ENCODE results near the gene RAB7A. TPM values are rescaled to one million over a fixed set of nuclear protein-coding genes. Genes with fewer than 3 reads are reported as not detected.

Gene RAB7A
- total and polyA plus RNA-seq, 10 of the 15 experiments (the other 5 are each of a cell fraction or from before 2014, with no cell fraction given): 40.3 to 212 (median 160) TPM

- TF ChIP-seq, protein P1, sequence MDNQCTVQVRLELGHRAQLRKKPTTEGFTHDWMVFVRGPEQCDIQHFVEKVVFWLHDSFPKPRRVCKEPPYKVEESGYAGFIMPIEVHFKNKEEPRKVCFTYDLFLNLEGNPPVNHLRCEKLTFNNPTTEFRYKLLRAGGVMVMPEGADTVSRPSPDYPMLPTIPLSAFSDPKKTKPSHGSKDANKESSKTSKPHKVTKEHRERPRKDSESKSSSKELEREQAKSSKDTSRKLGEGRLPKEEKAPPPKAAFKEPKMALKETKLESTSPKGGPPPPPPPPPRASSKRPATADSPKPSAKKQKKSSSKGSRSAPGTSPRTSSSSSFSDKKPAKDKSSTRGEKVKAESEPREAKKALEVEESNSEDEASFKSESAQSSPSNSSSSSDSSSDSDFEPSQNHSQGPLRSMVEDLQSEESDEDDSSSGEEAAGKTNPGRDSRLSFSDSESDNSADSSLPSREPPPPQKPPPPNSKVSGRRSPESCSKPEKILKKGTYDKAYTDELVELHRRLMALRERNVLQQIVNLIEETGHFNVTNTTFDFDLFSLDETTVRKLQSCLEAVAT (IDR thresholded peaks at IDR 0.05): no peak
- TF ChIP-seq MTA3 (IDR thresholded peaks at IDR 0.05; ENCODE audit: borderline replicate concordance, low read length) (no peak), PKNOX1 (IDR thresholded peaks at IDR 0.05) (no peak), SUZ12 (IDR thresholded peaks at IDR 0.05; ENCODE audit: unreplicated experiment) (no peak)
These were observed 20.9 kb downstream of the RAB7A start (continued) for GRCh38 chr3:128746881-128747280.

- Histone ChIP-seq H2AFZ (ENCODE audit: control insufficient read depth, low read depth, low read length) (no peak overlapping the region), H3K4me1 (ENCODE audit: control insufficient read depth, insufficient read depth, low read length) (no peaks in the 10 kb centered on the region), H3K9ac (ENCODE audit: control insufficient read depth, insufficient read depth, low read length) (no peak overlapping the region), H4K20me1 (ENCODE audit: control insufficient read depth, insufficient read depth) (no peaks in the 10 kb centered on the region; the same call in 1 of the 2 replicates), H3K79me2 (ENCODE audit: control insufficient read depth, insufficient read depth, low read length) (peaks cover 59% of the 10 kb centered on the region), H3K27ac (ENCODE audit: control insufficient read depth, insufficient read depth) (no peak overlapping the region), H3K27me3 (replicated peaks in 1 of 2; ENCODE audit: control insufficient read depth in 2 of 2, insufficient read depth in 2 of 2, low read length in 1 of 2) (no peaks in the 10 kb centered on the region), H3K36me3 (ENCODE audit: control insufficient read depth in 2 of 2, insufficient read depth in 2 of 2, low read length in 1 of 2) (peaks cover 4 to 17% of the 10 kb centered on the region in 2 experiments), H3K4me2 (ENCODE audit: control insufficient read depth, insufficient read depth) (no peak overlapping the region), H3K9me3 (replicated peaks; ENCODE audit: control insufficient read depth, insufficient read depth, low read length) (peaks cover 2% of the 10 kb centered on the region; the same call in 2 of the 3 replicates), H3K4me3 (no peak overlapping the region)
- DNase-seq (ENCODE audit: low read depth, low spot score) (no peak), FAIRE-seq (no peak), ATAC-seq (no peak)
- POLR2A ChIA-PET: no interaction called here
- in situ Hi-C loops (cut with MboI) (no loop called here), intact Hi-C loops (cut with micrococcal nuclease; ENCODE audit: unreplicated experiment) (no loop called here)
- RAD21 ChIA-PET (ENCODE audit: unreplicated experiment): no interaction called here
- CTCF ChIA-PET: no interaction called here
- TF ChIP-seq, protein P2, sequence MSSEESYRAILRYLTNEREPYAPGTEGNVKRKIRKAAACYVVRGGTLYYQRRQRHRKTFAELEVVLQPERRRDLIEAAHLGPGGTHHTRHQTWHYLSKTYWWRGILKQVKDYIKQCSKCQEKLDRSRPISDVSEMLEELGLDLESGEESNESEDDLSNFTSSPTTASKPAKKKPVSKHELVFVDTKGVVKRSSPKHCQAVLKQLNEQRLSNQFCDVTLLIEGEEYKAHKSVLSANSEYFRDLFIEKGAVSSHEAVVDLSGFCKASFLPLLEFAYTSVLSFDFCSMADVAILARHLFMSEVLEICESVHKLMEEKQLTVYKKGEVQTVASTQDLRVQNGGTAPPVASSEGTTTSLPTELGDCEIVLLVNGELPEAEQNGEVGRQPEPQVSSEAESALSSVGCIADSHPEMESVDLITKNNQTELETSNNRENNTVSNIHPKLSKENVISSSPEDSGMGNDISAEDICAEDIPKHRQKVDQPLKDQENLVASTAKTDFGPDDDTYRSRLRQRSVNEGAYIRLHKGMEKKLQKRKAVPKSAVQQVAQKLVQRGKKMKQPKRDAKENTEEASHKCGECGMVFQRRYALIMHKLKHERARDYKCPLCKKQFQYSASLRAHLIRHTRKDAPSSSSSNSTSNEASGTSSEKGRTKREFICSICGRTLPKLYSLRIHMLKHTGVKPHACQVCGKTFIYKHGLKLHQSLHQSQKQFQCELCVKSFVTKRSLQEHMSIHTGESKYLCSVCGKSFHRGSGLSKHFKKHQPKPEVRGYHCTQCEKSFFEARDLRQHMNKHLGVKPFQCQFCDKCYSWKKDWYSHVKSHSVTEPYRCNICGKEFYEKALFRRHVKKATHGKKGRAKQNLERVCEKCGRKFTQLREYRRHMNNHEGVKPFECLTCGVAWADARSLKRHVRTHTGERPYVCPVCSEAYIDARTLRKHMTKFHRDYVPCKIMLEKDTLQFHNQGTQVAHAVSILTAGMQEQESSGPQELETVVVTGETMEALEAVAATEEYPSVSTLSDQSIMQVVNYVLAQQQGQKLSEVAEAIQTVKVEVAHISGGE (CRISPR knock-in tag; IDR thresholded peaks at IDR 0.05): no peak
- TF ChIP-seq CHD1 (IDR thresholded peaks at IDR 0.05; ENCODE audit: low read depth, low read length) (no peak), POLR2A (IDR thresholded peaks at IDR 0.05; ENCODE audit: low read depth, low read length) (0 out of 2 replicates have a peak, but pooled peaks have one; percentile 20), GATAD2B (conservative IDR thresholded peaks at IDR 0.05; ENCODE audit: low read depth) (no peak)
- SMC1A ChIA-PET (ENCODE audit: uncharacterized antibody, unreplicated experiment): interaction anchor here (0.6 to 0.8 kb wide), 2 partner anchors 11 to 444 kb away, joined by 3 read pairs; no protein-coding TSS in a partner anchor
- WGBS (ENCODE audit: insufficient coverage, insufficient replicate concordance, low lambda C conversion rate, missing lambda C conversion rate): 99% methylated on average over 4 of the region's 4 CpGs
- no TSS peak for BruUV-seq (replicated peaks)
These were observed 22.6 kb downstream of the RAB7A start for GRCh38 chr3:128748557-128748956.

All from GM12878 (cell line).